ENCODE measurements around the gene C10orf62. TPM values are rescaled to one million over a fixed set of nuclear protein-coding genes. Genes with fewer than 3 reads are reported as not detected.
A peak's percentile ranks its signal among the peaks of the same experiment; 100 is the strongest.

C10orf62 gene
- polyA plus RNA-seq, 3 donors = not detected

GRCh38 chr10:97611473-97611872, 22.0 kb downstream of the C10orf62 start:
- TF ChIP-seq, protein P1, sequence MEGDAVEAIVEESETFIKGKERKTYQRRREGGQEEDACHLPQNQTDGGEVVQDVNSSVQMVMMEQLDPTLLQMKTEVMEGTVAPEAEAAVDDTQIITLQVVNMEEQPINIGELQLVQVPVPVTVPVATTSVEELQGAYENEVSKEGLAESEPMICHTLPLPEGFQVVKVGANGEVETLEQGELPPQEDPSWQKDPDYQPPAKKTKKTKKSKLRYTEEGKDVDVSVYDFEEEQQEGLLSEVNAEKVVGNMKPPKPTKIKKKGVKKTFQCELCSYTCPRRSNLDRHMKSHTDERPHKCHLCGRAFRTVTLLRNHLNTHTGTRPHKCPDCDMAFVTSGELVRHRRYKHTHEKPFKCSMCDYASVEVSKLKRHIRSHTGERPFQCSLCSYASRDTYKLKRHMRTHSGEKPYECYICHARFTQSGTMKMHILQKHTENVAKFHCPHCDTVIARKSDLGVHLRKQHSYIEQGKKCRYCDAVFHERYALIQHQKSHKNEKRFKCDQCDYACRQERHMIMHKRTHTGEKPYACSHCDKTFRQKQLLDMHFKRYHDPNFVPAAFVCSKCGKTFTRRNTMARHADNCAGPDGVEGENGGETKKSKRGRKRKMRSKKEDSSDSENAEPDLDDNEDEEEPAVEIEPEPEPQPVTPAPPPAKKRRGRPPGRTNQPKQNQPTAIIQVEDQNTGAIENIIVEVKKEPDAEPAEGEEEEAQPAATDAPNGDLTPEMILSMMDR (IDR thresholded peaks at IDR 0.05) = no peak
- intact Hi-C loops (cut with micrococcal nuclease) = no loop called here
- no peak overlapping the region for H2AFZ ChIP-seq (ENCODE audit: insufficient read depth, low read depth, low read length, poor library complexity, severe bottlenecking)
- no peak overlapping the region for H3K27ac ChIP-seq (ENCODE audit: low read depth in 1 of 2, low read length in 2 of 2)
- no peaks in the 10 kb centered on the region for H3K4me1 Mint-ChIP-seq
- H3K4me3 ChIP-seq (replicated peaks in 1 of 3; ENCODE audit: low read depth in 2 of 3, low read length in 3 of 3) = no peak overlapping the region
- H3K79me2 ChIP-seq (ENCODE audit: insufficient read depth, low read length) = no peaks in the 10 kb centered on the region
- no peaks in the 10 kb centered on the region for H3K36me3 Mint-ChIP-seq
- H3K9ac ChIP-seq (ENCODE audit: insufficient read depth, low read length, poor library complexity, severe bottlenecking) = no peak overlapping the region
- no peaks in the 10 kb centered on the region for H3K27me3 ChIP-seq (ENCODE audit: control insufficient read depth in 2 of 2, insufficient read depth in 2 of 2, low read length in 2 of 2)
- WGBS (ENCODE audit: insufficient coverage) = 99% methylated on average over 9 of the region's 12 CpGs
- no peak overlapping the region for H3K4me2 ChIP-seq (replicated peaks; ENCODE audit: extremely low read depth, low read length, poor library complexity, severe bottlenecking)
- no peak overlapping the region for H3K4me3 Mint-ChIP-seq
- peaks cover 2 to 3% (median 3%) of the 10 kb centered on the region in 3 donors for H3K27me3 Mint-ChIP-seq (ENCODE audit: low read depth in 3 of 3)
- peak overlapping the region in 1 of 7 donors; percentile 45 for H3K27ac Mint-ChIP-seq
- H3K36me3 ChIP-seq (replicated peaks in 1 of 2; ENCODE audit: control insufficient read depth in 1 of 2, insufficient read depth in 2 of 2, low read length in 2 of 2) = no peaks in the 10 kb centered on the region
- no peaks in the 10 kb centered on the region for H3K9me3 ChIP-seq (replicated peaks in 1 of 2; ENCODE audit: control insufficient read depth in 1 of 2, insufficient read depth in 1 of 2, low read length in 2 of 2)
- no peaks in the 10 kb centered on the region for H4K20me1 ChIP-seq (ENCODE audit: insufficient read depth, low read length)
- H3K9me3 Mint-ChIP-seq = no peaks in the 10 kb centered on the region
- no peaks in the 10 kb centered on the region for H3K4me1 ChIP-seq (ENCODE audit: control insufficient read depth in 1 of 2, insufficient read depth in 2 of 2, low read length in 2 of 2)
- no peak for DNase-seq

- Histone ChIP-seq H3K4me2 (replicated peaks; ENCODE audit: extremely low read depth, low read length, poor library complexity, severe bottlenecking) (no peak overlapping the region), H3K4me3 (replicated peaks in 1 of 3; ENCODE audit: low read depth in 2 of 3, low read length in 3 of 3) (no peak overlapping the region), H2AFZ (ENCODE audit: insufficient read depth, low read depth, low read length, poor library complexity, severe bottlenecking) (no peak overlapping the region), H3K9me3 (replicated peaks in 1 of 2; ENCODE audit: control insufficient read depth in 1 of 2, insufficient read depth in 1 of 2, low read length in 2 of 2) (no peaks in the 10 kb centered on the region), H3K27me3 (ENCODE audit: control insufficient read depth in 2 of 2, insufficient read depth in 2 of 2, low read length in 2 of 2) (no peaks in the 10 kb centered on the region), H3K27ac (ENCODE audit: low read depth in 1 of 2, low read length in 2 of 2) (no peak overlapping the region), H3K36me3 (replicated peaks in 1 of 2; ENCODE audit: control insufficient read depth in 1 of 2, insufficient read depth in 2 of 2, low read length in 2 of 2) (no peaks in the 10 kb centered on the region), H4K20me1 (ENCODE audit: insufficient read depth, low read length) (no peaks in the 10 kb centered on the region), H3K4me1 (ENCODE audit: control insufficient read depth in 1 of 2, insufficient read depth in 2 of 2, low read length in 2 of 2) (no peaks in the 10 kb centered on the region), H3K79me2 (ENCODE audit: insufficient read depth, low read length) (no peaks in the 10 kb centered on the region), H3K9ac (ENCODE audit: insufficient read depth, low read length, poor library complexity, severe bottlenecking) (no peak overlapping the region)
- no peak overlapping the region for H3K27ac Mint-ChIP-seq
- intact Hi-C loops (cut with micrococcal nuclease) = no loop called here
- TF ChIP-seq, protein P1 (IDR thresholded peaks at IDR 0.05) = peak; percentile 11
- H3K36me3 Mint-ChIP-seq = no peaks in the 10 kb centered on the region
- no peaks in the 10 kb centered on the region for H3K9me3 Mint-ChIP-seq
- no peak overlapping the region for H3K4me3 Mint-ChIP-seq
- peaks cover 0 to 2% (median 2%) of the 10 kb centered on the region in 3 donors for H3K27me3 Mint-ChIP-seq (ENCODE audit: low read depth in 3 of 3)
- H3K4me1 Mint-ChIP-seq = no peaks in the 10 kb centered on the region
- DNase-seq = no peak
- WGBS (ENCODE audit: insufficient coverage) = 44% methylated on average over 1 of the region's 2 CpGs
Observed at GRCh38 chr10:97612386-97612785, 22.9 kb downstream of the C10orf62 start.
